Midbrain (tissue), 1 donor: ENCODE data around the gene PDS5A.
"Not testable (repeated sequence)": the region's sequence is repeated elsewhere in the genome, so short reads cannot be mapped to it uniquely, and the experiment has no call there.

ENCODE experiments used
- DNase-seq: peaks from one replicate; lab custom pipeline; 2025; lab: John Stamatoyannopoulos, UW

PDS5A gene

GRCh38 chr4:39905656-39906055, 72.1 kb downstream of the PDS5A start:
- no peak for DNase-seq

- DNase-seq = not testable (repeated sequence)
Observed at GRCh38 chr4:39905019-39905418, 72.7 kb downstream of the PDS5A start.

GRCh38 chr4:39900966-39901365, 76.7 kb downstream of the PDS5A start:
- no peak for DNase-seq

- DNase-seq = no peak
Observed at GRCh38 chr4:39899291-39899690, 78.4 kb downstream of the PDS5A start.

- no peak for DNase-seq
Observed at GRCh38 chr4:39898015-39898414, 79.7 kb downstream of the PDS5A start.

GRCh38 chr4:39893693-39894072, 84.0 kb downstream of the PDS5A start:
- DNase-seq = no peak

- no peak for DNase-seq
Observed at GRCh38 chr4:39892988-39893692, 84.6 kb downstream of the PDS5A start.

- DNase-seq = no peak
Observed at GRCh38 chr4:39889226-39889625, 88.5 kb downstream of the PDS5A start.

- no peak for DNase-seq
Observed at GRCh38 chr4:39888541-39888940, 89.2 kb downstream of the PDS5A start.

GRCh38 chr4:39883646-39884045, 94.1 kb downstream of the PDS5A start:
- DNase-seq = no peak

GRCh38 chr4:39881789-39882188, 95.9 kb downstream of the PDS5A start:
- DNase-seq = no peak

GRCh38 chr4:39877971-39878370, 99.7 kb downstream of the PDS5A start:
- DNase-seq = no peak

GRCh38 chr4:39873823-39874222, 103.9 kb downstream of the PDS5A start:
- DNase-seq = no peak

GRCh38 chr4:39865280-39865679, 112.4 kb downstream of the PDS5A start:
- DNase-seq = no peak

- DNase-seq = no peak
Observed at GRCh38 chr4:39864391-39864790, 113.3 kb downstream of the PDS5A start.

- DNase-seq = no peak
Observed at GRCh38 chr4:39860804-39861203, 116.9 kb downstream of the PDS5A start.

GRCh38 chr4:39855909-39856512, 121.7 kb downstream of the PDS5A start:
- DNase-seq = no peak

GRCh38 chr4:39852636-39853035, 125.1 kb downstream of the PDS5A start:
- DNase-seq = no peak

- no peak for DNase-seq
Observed at GRCh38 chr4:39850727-39851126, 127.0 kb downstream of the PDS5A start.

- no peak for DNase-seq
Observed at GRCh38 chr4:39846705-39847104, 131.0 kb downstream of the PDS5A start.

GRCh38 chr4:39846120-39846519, 131.6 kb downstream of the PDS5A start:
- DNase-seq = no peak

- no peak for DNase-seq
Observed at GRCh38 chr4:39841894-39842293, 135.8 kb downstream of the PDS5A start.

- not testable (repeated sequence) for DNase-seq
Observed at GRCh38 chr4:39840516-39840915, 137.2 kb downstream of the PDS5A start.

GRCh38 chr4:39840027-39840426, 137.7 kb downstream of the PDS5A start:
- DNase-seq = no peak
